Breast epithelium (tissue), 3 donors: ENCODE results near the gene NCDN.

Source experiments
- CTCF ChIP-seq, 3 donors: fragments of 450-650 bp; IDR thresholded peaks; one replicate each; pipeline ENCODE4 v1.5.1; 2016 to 2017; ENCODE audit warnings: antibody characterized with exemption in 3 of 3, mild to moderate bottlenecking in 3 of 3, moderate library complexity in 3 of 3
- POLR2A ChIP-seq: fragments of 450-650 bp; IDR thresholded peaks from one replicate; pipeline ENCODE4 v1.6.1; 2016; ENCODE audit warnings: antibody characterized with exemption, mild to moderate bottlenecking, moderate library complexity

- TF ChIP-seq CTCF (IDR thresholded peaks at IDR 0.05), result no peak
- no peak for TF ChIP-seq POLR2A
These were observed 11.0 kb upstream of the NCDN start for GRCh38 chr1:35546614-35547013.
